HG03103 (cell line): ENCODE data around the gene ARHGEF3.

Experiments
- ATAC-seq: cut with Tn5 transposase; IDR thresholded peaks from one replicate; pipeline ENCODE4 v1.9.1; 2021; ENCODE audit warnings: low read depth; ENCODE audit not compliant: unreplicated experiment

Gene ARHGEF3

GRCh38 chr3:56799251-56799882, 2.4 kb downstream of the ARHGEF3 start:
- ATAC-seq = no peak

DNA sequence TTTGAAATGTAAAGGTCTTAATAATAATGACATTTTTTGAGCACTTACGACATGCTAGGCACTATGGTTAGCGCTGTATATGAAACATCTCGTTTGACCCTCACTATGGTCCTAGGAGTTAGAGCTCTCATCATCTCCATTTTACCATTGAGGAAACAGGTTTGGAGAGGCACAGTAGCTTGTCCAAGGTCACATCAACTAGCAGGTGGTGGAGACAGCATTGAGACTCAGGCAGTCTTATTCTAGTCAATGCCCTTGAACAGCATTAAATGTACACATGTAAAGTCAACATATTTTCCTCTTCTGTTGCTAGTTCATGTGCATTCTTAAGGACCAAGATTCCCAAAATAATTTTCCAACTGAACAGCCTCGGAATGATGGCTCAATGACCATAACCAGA, 4.8 kb downstream of the ARHGEF3 start:
- no peak for ATAC-seq

DNA sequence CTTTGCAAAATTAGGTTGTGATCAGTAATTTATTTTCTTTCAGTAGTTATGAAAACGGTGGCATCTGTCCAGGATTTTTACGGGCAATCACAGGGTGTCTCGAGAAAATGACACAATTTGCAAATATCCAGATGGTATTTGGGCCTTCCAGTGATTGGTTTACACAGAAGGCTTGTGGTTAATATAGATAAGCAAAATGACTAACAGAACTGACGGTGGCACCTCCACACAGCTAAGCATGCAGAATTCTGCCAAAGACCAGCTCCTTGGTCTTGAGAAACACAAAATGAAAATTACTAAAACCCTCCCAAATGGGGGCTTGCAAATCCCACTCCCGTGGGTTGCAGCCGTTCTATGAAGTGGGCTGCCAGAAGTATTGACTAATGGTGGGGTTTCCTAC, 5.5 kb downstream of the ARHGEF3 start:
- no peak for ATAC-seq

DNA sequence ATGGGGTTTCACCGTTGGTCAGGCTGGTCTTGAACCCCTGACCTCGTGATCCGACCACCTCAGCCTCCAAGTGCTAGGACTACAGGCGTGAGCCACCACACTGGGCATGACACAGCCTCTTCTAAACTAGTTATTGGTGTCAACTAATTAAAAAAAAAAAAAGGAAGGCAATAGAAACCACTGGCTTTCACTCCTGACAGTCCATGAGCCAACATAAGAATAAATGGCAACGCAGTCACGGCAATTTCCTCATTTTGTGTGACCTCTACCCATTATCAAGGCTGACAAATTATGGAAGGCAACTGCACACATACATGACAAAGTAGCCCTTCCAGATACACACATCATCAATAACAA, 5.9 kb downstream of the ARHGEF3 start:
- ATAC-seq = no peak

DNA sequence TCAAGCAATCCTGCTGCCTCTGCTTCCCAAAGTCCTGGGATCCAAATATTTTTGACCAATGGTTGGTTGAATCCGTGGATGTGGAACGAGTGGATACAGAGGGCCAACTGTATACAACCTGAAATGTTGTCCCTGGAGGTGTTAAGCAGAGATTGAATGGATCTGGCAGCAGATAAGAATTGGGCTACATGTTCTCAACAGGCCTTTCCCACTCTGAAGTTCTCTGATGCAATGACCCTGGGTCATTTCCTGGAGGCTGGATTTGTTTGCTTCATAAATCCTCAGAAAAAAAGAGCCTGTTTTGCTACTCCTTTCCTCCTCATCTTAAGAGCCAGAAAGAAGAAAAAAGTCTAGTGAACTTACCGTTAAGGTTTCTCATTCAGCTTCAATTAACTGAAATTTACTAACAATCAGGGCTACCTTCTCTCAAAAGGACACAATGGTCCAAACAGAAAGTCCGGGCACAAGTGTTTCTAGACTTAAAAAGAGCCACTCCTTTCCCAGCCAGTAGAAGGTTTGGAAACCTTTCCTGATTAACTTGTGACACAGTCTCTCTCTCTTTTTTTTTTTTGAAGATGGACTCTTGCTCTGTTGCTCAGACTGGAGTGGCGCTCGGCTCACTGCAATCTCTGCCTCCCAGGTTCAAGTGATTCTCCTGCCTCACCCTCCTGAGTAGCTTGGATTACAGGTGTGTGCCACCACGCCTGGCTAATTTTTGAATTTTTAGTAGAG, 6.5 kb downstream of the ARHGEF3 start:
- ATAC-seq = no peak

GRCh38 chr3:56792193-56792592, 9.6 kb downstream of the ARHGEF3 start:
- ATAC-seq = no peak

DNA sequence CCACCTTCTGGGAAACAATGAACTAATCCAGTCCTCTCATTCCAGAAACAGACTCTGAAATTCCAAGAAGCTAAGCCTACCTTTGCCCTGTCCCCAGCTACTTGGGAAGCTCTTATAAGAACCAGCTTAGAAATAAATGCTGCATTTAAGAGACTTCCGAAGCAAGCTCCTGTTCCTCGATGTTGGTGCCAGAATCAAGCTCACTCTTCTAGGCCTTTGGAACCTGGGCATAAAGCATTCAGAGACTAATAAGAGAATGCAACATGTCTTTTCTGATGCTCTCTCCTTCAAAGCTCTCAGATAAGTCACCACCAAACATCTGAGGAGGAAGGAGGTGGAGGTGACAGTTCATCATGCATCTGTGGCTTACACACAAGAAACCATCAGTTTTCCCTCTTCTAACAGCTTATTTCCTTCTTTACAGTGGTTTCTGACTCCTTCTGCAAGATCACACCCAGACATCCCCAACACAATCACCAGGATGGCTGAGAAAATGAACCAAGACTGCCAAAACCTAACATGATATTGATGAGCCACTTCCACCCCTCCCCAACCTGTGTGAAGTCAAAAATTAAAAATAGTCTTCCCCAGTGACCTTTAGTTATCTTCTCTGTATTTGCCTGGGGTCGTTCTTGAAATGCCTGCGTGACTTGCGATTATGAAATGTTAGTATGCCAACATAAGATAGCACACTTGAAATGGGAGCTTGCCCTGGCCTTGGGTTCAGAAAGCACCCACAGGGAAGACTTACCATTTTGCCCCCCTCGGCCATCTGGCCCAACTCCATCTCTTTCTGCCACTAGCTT, 11.5 kb downstream of the ARHGEF3 start:
- no peak for ATAC-seq

GRCh38 chr3:56789076-56789475, 12.7 kb downstream of the ARHGEF3 start:
- no peak for ATAC-seq

DNA sequence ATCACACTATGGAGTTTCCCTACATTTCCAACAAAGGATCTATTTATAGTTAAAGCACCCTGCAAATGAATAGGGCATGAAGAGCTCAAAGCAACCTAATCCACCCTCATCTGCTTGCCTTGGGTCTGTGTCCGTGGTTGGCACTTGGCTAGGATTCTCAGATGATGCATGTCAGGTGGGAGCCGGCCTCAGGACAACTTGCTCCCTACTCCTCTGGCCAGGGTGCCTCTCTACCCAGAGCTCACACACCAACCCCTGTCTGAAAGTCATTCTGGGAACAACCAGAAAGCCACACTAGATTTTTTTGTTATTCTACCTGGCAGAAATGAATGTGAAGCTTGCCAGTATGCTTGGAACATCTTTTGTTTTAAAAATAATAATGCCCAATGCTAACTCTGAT, 13.2 kb downstream of the ARHGEF3 start:
- no peak for ATAC-seq

DNA sequence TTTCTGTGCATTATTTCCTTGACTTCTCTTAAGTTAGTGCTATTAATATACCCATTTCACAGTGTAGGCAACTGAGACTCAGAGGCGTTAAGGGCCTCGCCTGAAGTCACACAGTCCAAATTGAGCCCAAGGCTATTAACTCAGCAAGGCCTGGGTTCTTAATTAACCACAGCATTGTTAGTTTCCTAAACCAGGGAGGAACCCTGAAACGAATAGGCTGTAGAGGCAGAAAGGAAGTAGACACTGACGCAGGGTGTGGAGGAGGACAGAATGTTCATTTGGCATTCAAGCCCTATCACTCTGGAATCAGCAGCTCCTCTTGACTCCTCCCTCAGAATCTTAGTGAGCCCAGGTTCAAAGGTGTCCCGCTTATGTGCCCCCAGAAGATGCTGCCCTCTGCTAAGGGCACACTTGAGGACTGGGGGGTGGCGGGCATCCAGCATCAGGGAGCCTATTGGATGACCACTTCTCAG, 13.9 kb downstream of the ARHGEF3 start:
- no peak for ATAC-seq

DNA sequence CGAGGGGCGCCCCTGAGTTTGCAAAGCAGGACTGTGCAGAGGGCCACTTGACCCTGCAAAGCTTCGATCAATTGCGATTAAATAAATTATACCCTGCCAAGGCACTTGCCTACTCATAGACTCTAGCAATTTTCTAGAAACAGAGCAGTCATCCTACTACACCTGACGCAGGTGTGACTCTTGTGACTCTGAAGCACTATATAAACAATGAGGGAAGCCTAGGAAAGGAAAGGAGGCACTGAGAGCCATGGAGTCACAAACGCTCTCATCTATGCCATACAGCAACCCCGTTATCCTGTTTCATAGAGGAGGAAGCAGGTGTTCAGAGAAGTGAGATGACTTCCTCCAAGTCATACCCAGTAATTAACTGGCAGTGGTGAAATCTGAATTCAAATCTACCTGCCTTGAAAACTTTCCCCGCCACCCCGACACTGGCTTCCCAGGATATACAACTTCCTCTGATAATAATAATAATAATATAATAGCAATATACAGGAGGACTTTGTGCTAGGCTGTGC, 14.4 kb downstream of the ARHGEF3 start:
- no peak for ATAC-seq

DNA sequence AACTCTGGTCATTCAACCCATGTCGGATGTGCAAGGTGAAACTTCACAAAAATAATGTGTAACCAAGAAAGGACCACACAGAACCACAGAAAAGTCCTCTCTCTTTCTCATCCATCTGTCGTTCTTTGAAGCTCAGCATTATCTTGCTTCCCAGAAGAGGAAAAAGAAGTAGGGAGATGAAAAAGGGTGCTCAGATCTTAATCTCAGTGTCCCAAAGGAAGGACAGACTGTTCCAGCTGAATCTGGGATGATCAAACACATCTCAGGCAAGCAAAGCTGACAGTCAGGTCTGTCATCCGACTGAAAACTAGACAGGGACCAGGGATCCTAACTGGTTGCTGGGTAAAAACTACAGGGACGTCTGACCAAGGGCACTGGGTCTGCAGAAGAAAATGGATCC, 16.2 kb downstream of the ARHGEF3 start:
- no peak for ATAC-seq

- ATAC-seq = no peak
Measured at GRCh38 chr3:56784448-56785001, 17.2 kb downstream of the ARHGEF3 start.

GRCh38 chr3:56783644-56784447, 17.9 kb downstream of the ARHGEF3 start:
- peak; percentile 98 for ATAC-seq

GRCh38 chr3:56782906-56783305, 18.8 kb downstream of the ARHGEF3 start:
- ATAC-seq = no peak

GRCh38 chr3:56782215-56782614, 19.5 kb downstream of the ARHGEF3 start:
- ATAC-seq = no peak

DNA sequence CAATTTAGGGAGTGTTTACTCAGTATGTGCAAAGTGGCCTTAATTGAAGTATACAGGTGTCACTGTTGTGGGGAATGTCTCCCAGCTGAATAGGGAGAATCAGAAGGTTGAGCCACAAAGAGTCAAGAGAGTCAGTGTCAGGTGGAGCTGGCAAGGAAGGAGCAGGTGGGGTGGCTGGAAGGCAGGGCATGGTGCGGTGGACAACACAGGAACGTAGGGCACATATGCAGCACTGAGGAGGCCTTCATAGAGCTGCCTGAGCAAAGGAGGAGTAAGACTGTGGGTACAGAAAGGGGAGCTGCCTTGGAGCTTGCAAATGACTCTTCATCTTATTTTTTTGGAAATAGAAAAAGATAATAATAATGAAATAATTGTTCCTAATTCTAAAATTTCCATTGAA, 20.0 kb downstream of the ARHGEF3 start:
- ATAC-seq = no peak

- no peak for ATAC-seq
Measured at GRCh38 chr3:56780936-56781335, 20.8 kb downstream of the ARHGEF3 start.

- no peak for ATAC-seq
Measured at GRCh38 chr3:56778893-56779292, 22.9 kb downstream of the ARHGEF3 start.

- ATAC-seq = no peak
Measured at GRCh38 chr3:56776556-56776950, 25.2 kb downstream of the ARHGEF3 start.
